ENCODE data around the gene NOSIP. TPM values are rescaled to one million over a fixed set of nuclear protein-coding genes. Genes with fewer than 3 reads are reported as not detected.

The NOSIP gene
- total and polyA plus RNA-seq, 2 of the 4 experiments (the other 2 are of a cell fraction), result 118 to 138 TPM

GRCh38 chr19:49539192-49539952 lies 41.0 kb downstream of the NOSIP start:
- Histone ChIP-seq H3K14ac (replicated peaks; ENCODE audit: low read depth, low read length) (no peak overlapping the region), H2BK5ac (ENCODE audit: low read depth, low read length, poor library complexity, severe bottlenecking) (no peak overlapping the region), H4K91ac (ENCODE audit: insufficient read depth, low read depth, low read length) (no peak overlapping the region), H3K4me3 (ENCODE audit: insufficient read depth, low read depth, low read length) (no peak overlapping the region), H2BK20ac (ENCODE audit: low read depth, low read length) (no peak overlapping the region), H3K9me1 (ENCODE audit: insufficient read depth, low read length) (no peaks in the 10 kb centered on the region), H3K4me1 (ENCODE audit: control insufficient read depth, insufficient read depth, low read length) (no peaks in the 10 kb centered on the region), H4K5ac (ENCODE audit: low read depth, low read length) (no peak overlapping the region), H3K4me2 (ENCODE audit: low read depth, low read length) (no peak overlapping the region), H4K20me1 (ENCODE audit: insufficient read depth, low read length) (no peaks in the 10 kb centered on the region), H3K27ac (ENCODE audit: insufficient read depth, low read length) (no peak overlapping the region), H2AK5ac (ENCODE audit: low read depth, low read length) (no peak overlapping the region), H3K56ac (ENCODE audit: extremely low read depth, insufficient read depth, low read length) (no peak overlapping the region), H3K18ac (ENCODE audit: low read depth, low read length) (no peak overlapping the region), H2AK9ac (replicated peaks; ENCODE audit: low read depth, low read length, poor library complexity) (no peak overlapping the region), H3K36me3 (ENCODE audit: control insufficient read depth, insufficient read depth, low read length) (peaks cover 17% of the 10 kb centered on the region), H3K9ac (ENCODE audit: low read depth, low read length) (no peak overlapping the region), H2BK120ac (ENCODE audit: low read depth, low read length) (no peak overlapping the region), H4K8ac (ENCODE audit: low read depth in 2 of 2, low read length in 2 of 2) (no peak overlapping the region), H2BK15ac (ENCODE audit: low read depth, low read length) (no peak overlapping the region), H3K23ac (ENCODE audit: low read depth, low read length) (no peak overlapping the region), H3K9me3 (ENCODE audit: control insufficient read depth, insufficient read depth, low read length) (no peaks in the 10 kb centered on the region), H3K27me3 (ENCODE audit: control insufficient read depth, insufficient read depth, low read length) (no peaks in the 10 kb centered on the region), H2AFZ (replicated peaks; ENCODE audit: low read length, poor library complexity) (no peak overlapping the region), H3K4ac (ENCODE audit: low read depth, low read length) (no peak overlapping the region), H3K79me1 (ENCODE audit: low read depth in 1 of 2, low read length in 2 of 2) (peaks cover 0 to 4% of the 10 kb centered on the region in 2 experiments; a peak in 2 of 4 replicates)
- no peak for DNase-seq
- TF ChIP-seq RAD21 (IDR thresholded peaks at IDR 0.05; ENCODE audit: low read length) (no peak), CEBPB (IDR thresholded peaks at IDR 0.05; ENCODE audit: low read depth, low read length) (no peak), MXI1 (IDR thresholded peaks at IDR 0.05; ENCODE audit: borderline replicate concordance, low read depth, low read length) (no peak), USF2 (IDR thresholded peaks at IDR 0.05; ENCODE audit: low read depth, low read length) (no peak), NFE2L2 (IDR thresholded peaks at IDR 0.05; ENCODE audit: low read depth, low read length) (no peak), MAFK (IDR thresholded peaks at IDR 0.05; ENCODE audit: low read depth, low read length) (no peak), RFX5 (IDR thresholded peaks at IDR 0.05; ENCODE audit: low read depth, low read length) (no peak), BHLHE40 (IDR thresholded peaks at IDR 0.05; ENCODE audit: low read depth, low read length) (no peak), FOS (IDR thresholded peaks at IDR 0.05; ENCODE audit: low read depth, low read length) (no peak), SMC3 (IDR thresholded peaks at IDR 0.05; ENCODE audit: low read depth, low read length) (no peak), POLR2A (IDR thresholded peaks at IDR 0.05; ENCODE audit: low read depth, low read length) (no peak), ELK1 (IDR thresholded peaks at IDR 0.05; ENCODE audit: borderline replicate concordance, low read depth, low read length) (no peak), RCOR1 (IDR thresholded peaks at IDR 0.05; ENCODE audit: insufficient replicate concordance, low read length) (no peak), CHD1 (IDR thresholded peaks at IDR 0.05; ENCODE audit: low read depth, low read length) (no peak), MAZ (IDR thresholded peaks at IDR 0.05; ENCODE audit: borderline replicate concordance, low read depth, low read length) (no peak), CTCF (conservative IDR thresholded peaks at IDR 0.05; ENCODE audit: low read depth, low read length) (no peak)
- dilution Hi-C loops (cut with HindIII; ENCODE audit: low sequenced_read_pairs, unreplicated experiment) (no loop called here), in situ Hi-C loops (cut with MboI; ENCODE audit: low sequenced_read_pairs) (no loop called here), intact Hi-C loops (cut with micrococcal nuclease) (no loop called here)
- CTCF ChIA-PET, result interaction anchor here (0.6 kb wide), 1 partner anchor 274 kb away, joined by 3 read pairs; no protein-coding TSS in a partner anchor
- POLR2A ChIA-PET (ENCODE audit: unreplicated experiment), result no interaction called here
- no CpG with 5 or more reads among the region's 13 CpGs for WGBS, 2 experiments (ENCODE audit: extremely low coverage in 2 of 2, insufficient read length in 1 of 2)
- no peak for ATAC-seq (ENCODE audit: low read depth)
- BruUV-seq (replicated peaks), result no TSS peak

All from IMR-90 (cell line).